ENCODE results near the gene SDF2L1.
"Not testable (repeated sequence)": the region's sequence is repeated elsewhere in the genome, so short reads cannot be mapped to it uniquely, and the experiment has no call there.

Gene SDF2L1

DNA sequence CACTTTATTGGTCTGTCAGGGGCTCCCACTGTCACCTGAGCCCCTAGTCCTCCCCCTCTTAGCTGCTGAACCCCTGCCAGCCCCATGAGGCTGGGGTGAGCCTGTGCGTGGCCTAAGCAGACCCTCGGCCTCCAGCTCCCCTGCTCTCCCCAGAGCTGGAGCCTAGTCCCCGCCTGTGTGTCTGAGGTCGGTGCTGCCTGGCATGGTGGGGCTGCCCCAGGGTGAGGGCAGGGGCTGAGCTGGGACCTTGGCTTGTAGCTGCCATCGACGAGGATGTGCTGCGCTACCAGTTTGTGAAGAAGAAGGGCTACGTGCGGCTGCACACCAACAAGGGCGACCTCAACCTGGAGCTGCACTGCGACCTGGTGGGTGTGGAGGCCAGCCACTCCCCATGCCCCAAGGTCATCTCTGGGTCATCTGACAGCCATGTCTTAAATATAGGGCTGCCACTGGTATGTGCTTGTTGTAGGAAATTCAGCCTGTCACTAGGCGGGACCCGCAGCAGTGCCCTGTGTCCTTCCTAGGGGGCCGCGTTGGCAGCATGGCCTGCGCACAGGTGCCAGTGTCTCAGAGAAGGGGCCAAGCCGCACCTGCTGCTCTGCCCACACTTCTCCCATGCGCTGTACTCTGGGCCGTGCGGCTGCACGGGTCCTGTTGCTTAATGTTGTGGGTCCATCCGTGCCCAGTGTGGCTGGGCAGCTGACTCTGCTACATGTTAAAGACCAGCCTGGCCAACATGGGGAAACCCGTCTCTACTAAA is 44.7 kb downstream of the SDF2L1 start:
- DNase-seq (ENCODE audit: low spot score), result no peak

DNA sequence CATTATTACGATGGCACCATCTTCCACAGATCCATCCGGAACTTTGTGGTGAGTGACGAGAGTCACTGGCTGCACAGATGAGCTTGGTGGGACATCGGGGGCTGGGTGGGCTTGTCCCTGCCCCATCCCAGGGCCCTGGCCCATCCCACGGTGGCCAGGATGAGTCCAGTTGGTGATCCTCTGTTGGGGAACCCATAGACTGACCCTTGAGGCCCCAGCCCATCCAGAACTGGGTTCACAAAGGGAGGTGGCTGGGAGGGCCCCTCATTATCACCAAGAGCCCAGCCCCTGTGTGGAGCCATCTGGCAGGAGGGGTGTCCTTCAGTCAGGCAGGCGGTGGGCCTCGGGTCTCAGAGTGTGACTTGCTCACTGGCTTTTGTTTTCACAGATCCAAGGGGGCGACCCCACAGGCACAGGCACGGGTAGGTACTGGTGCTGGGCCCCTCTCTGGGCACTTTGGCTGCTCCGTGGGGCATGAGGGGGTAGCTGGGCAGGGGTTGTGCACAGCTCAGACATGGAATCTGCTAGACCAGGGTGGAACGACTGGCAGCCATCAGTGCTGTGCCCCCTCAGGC is 45.7 kb downstream of the SDF2L1 start:
- no peak for DNase-seq (ENCODE audit: low spot score)

DNA sequence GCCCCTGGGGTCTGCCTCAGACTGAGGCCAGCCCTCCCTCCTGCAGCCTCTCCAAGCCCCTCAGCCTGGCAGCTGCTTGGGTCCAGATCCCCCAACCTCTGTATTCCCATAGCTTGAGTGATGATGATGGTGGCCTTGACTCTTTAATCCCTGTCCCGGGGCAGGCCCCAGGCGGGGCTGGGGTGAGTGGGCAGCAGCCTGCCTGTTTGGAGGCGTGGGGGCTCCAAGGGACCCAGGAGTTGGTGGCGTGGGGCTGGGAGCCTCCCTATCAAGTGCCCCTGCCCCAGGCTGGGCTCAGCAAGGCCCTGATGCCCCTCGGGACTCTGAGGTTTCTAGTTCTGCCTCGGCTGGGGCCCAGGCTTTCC is 46.2 kb downstream of the SDF2L1 start:
- no peak for DNase-seq (ENCODE audit: low spot score)

DNA sequence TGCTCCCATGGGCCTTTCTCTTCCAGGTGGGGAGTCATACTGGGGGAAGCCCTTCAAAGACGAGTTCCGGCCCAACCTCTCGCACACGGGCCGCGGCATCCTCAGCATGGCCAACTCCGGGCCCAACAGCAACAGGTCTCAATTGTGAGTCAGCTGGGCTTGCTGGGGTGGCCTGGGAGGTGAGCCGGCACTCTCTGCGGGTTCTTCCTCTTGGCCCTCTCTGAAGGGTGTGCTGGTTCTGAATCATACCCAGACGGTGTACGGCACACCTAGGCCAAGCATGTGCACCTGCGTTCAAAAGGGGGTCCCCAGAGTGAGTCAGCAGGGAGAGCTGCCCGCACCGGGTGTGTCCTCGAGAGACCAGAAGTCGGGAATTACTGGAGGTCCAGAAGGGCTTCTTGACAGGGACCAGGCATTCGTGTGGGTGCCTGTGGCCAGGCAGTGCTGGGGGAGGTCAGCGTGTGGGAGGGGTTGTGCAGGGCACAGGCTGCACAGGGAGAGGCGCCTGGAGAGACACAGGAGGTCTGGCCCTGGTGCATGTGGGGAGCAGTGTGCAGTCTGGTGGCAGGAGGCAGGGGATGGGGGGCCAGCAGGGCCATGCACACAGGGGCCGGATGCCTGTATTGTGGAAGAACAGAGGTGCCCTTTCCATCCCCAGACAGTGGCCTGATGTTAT is 46.7 kb downstream of the SDF2L1 start:
- DNase-seq (ENCODE audit: low spot score), result no peak

DNA sequence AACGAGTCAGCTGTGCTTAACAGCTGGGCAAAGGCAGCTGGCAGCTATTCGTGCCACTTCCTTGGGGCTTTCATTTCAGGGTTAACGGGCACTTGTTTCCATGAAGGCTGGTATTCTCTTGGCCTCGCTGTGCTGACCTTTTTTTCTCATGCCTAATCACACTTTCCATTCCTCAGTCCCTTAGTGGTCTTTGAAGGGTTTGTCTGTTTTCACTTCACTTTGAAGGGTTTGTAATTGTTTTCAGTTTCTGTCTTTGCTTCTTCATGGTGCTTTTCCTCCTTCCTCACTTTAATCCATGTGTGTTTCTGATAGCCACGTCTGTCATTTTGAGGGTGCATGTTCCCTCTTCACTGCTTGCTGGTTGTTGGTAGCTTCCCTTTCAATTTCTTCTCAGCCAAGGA is 48.3 kb downstream of the SDF2L1 start:
- DNase-seq (ENCODE audit: low spot score), result no peak

DNA sequence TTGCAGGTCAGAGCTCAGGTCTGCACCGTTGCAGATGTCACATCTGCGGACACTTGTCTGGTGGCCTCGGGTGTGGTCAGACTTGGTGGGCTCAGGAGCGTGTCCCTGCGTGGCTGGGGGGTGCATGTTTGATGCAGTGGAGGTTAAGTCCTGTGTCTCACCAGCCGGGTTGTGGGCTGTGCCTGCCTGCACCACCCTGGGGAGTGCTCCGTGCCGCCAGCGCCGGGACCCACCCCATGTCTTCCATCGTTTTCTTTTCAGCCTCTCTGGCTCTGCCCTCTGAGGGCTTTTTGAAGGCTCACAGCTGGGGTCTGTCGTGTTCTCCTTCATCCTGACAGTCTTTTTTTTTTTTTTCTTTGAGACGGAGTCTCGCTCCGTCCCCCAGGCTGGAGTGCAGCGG is 49.7 kb downstream of the SDF2L1 start:
- no peak for DNase-seq (ENCODE audit: low spot score)

DNA sequence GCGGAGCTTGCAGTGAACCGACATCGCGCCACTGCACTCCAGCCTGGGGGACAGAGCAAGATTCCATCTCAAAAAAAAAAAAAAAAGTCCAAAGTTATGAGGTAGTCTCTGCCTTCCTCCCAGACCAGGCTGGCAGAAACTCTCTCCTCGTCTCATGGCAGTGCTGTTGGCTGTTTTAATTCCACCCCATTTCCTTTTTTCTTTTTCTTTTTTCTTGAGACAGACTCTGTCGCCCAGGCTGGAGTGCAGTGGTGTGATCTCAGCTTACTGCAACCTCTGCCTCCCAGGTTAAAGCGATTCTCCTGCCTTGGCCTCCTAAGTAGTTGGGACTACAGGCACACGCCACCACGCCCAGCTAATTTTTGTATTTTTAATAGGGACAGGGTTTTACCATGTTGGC is 50.8 kb downstream of the SDF2L1 start:
- not testable (repeated sequence) for DNase-seq (ENCODE audit: low spot score)

DNA sequence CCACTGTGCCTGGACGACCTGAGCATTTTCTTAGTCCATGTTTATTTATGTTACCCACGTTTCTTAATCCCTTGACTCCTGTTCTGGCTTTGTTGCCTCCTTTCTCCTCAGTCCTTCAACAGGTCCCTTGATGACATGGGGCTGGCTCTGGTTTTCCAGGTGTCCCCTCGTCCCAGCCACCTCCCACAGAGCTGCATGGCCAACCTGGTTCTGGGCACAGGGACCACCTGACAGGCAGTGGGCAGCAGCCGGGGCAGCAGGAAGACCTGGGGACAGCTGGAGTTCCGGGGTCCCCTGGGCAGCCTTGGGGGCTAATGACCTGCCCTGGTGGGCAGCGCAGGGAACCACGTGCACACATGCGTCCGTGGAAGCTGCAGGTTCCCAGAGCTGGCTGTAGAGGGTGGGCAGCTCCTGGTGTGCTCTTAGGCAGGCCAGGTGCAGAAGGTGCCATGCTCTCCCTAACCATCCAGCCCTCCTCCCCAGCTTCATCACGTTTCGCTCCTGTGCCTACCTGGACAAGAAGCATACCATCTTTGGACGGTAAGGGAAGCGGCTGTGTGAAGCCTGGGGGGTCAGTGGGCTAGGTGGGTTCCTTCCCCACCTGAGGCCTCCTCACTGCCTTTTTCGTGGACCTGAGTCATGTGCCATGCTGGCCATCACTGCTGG is 51.4 kb downstream of the SDF2L1 start:
- no peak for DNase-seq (ENCODE audit: low spot score)
